HG02623 (cell line): ENCODE measurements around the gene JMJD8.

Experiments used
- ATAC-seq: cut with Tn5 transposase; IDR thresholded peaks from one replicate; pipeline ENCODE4 v1.9.1; 2021; ENCODE audit warnings: moderate library complexity; ENCODE audit not compliant: unreplicated experiment

Gene JMJD8, protein sequence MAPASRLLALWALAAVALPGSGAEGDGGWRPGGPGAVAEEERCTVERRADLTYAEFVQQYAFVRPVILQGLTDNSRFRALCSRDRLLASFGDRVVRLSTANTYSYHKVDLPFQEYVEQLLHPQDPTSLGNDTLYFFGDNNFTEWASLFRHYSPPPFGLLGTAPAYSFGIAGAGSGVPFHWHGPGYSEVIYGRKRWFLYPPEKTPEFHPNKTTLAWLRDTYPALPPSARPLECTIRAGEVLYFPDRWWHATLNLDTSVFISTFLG

DNA sequence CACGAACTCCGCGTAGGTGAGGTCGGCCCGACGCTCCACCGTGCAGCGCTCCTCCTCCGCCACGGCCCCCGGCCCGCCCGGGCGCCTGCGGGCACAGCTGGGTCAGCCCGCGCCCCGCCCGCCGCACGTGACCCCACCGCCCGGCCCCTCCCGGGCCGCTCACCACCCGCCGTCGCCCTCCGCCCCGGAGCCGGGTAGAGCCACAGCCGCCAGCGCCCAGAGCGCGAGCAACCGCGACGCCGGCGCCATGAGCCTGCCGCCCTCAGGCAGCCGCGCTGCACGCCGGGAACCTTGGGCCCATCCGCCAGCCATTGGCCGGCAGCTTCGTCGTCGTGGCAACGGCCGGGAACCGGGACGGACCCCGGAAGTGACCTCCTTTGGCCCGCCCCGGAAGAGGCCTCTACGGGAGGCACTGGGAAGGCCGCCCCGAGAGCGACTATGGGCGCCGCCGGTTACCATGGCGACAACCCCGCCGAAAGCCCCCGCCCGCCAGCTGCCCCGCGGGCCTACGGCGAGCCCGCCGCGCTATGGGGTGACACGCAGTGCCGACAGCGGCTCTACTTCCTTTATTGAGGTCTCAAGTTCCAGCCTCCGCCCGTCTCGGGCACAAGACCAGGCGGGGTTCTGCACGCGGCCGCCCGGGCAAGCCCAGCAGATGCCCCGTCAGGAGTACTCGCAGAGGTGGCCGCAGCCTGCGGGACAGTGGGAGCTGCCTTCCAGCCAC lies at the start of gene JMJD8:
JMJD8 (minus strand) TSS at position 264 of the 724 bp plus-strand sequence; CDS start at position 249, 15 bp downstream.
- ATAC-seq, result peak; percentile 64

DNA sequence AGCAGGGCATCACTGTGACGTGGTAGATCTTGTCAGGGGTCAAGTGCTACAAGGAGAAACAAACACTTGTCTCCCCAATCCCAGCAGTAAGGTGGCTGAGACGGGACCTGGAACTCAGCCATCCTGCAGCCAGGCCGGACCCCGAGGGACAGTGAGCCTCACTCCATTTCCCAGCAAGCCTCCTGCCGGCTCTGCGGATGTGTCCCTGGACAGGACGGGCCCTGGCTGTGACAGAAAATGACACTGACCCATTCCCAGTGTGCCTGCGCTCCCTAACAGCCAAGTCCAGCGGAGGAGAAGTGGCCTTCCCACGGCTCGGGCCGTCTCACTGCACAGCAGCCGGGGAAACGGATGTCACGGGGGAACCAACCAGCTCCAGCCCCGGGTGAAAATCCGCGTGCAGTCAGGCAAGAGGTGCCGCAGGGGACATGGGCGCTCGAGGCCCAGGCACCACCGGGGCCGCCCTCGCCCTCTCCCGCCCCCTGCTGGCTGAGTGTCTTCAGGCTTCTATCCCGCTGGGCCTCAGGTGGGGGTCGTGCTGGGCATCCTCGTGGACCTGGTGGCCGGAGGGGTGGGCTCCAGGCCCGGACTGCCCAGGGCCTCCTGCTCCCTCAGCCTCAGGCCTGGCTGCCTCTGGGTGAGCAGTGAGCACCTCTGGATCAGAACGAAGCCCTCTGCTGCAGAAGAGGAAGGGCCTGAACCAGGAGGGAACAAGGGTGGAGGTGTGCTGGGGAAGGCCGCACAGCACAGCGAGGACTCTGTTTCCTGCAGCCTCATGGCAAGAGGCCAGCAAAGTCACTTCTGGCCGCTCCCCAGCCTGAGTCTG lies 49.5 kb upstream of the JMJD8 start:
- ATAC-seq, result no peak

DNA sequence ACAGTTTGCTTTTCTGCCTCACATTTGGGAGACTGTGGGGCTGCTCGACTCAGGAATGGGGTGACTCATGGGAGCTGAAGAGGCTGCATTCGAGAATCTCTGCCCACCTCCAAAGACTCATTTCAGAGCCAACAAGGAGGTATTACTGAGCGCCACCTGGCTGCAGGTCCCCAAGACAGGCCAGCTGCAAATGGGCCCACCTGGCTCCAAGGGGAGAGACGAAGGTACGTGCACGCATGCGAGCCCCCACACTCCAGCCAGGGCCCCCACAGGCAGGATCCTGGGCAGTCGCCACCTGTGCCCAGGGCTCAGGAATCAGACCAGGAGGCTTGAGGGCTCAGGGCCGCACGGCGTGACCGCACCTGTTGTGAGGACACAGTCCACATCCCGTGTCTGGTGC lies 48.8 kb upstream of the JMJD8 start:
- no peak for ATAC-seq

DNA sequence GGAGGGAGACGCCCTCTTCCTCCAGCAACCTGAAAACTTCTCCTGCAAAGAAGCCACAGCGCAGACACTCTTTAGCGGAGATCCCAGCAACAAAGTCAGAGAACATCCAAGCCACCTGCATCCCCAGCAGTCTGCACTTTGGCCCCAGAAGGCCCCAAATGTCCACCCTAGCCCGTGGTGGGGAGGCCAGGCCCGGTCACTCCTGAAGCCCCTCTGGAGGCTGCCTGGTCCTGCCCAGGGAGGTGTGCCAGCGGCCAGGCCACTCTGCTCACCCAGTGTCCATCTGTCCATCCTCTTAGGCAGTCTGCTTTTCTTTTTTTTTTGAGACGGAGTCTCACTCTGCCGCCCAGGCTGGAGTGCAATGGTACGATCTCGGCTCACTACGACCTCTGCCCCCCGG lies 48.2 kb upstream of the JMJD8 start:
- no peak for ATAC-seq

DNA sequence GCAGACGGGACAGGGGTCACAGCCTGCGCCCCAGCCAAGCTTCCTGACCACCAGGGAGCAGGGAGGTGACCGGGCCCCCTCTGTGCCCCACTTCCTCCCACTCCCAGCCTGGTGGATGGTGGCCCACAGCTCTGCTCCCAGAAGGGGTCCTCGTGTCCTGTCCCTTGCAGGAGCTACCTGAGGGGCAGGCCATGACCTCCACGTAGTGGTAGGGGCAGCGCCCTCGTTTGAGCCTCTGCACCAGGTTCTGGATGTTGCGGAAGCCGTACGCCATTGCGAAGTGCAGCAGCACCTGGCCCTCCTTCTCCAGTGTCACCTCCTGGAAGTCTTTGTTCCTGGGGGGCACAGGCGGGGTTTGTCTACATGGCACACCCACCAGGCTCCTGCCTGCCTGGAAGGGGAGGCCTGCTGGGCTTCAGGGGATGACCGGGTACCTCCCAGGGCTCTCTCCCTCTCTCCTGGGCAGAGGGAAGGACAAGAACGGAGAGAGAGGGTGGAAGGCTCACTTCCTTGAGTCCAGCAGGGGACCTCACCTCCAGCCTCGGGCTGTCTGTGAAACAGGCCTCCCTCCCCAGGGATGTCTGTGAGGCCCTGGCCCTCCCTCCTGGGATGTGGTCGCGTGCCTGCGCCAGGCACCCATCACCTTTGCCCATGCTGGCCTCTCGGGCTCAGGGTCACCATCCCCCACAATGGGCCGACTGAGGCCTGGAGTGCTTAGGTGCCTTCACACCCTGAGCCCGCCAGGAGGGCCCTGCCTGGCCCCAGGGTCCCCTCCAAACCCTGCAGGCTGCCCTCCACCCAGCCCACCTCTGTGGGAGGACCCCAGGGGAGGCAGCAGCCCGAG lies 46.8 kb upstream of the JMJD8 start:
- ATAC-seq, result no peak

DNA sequence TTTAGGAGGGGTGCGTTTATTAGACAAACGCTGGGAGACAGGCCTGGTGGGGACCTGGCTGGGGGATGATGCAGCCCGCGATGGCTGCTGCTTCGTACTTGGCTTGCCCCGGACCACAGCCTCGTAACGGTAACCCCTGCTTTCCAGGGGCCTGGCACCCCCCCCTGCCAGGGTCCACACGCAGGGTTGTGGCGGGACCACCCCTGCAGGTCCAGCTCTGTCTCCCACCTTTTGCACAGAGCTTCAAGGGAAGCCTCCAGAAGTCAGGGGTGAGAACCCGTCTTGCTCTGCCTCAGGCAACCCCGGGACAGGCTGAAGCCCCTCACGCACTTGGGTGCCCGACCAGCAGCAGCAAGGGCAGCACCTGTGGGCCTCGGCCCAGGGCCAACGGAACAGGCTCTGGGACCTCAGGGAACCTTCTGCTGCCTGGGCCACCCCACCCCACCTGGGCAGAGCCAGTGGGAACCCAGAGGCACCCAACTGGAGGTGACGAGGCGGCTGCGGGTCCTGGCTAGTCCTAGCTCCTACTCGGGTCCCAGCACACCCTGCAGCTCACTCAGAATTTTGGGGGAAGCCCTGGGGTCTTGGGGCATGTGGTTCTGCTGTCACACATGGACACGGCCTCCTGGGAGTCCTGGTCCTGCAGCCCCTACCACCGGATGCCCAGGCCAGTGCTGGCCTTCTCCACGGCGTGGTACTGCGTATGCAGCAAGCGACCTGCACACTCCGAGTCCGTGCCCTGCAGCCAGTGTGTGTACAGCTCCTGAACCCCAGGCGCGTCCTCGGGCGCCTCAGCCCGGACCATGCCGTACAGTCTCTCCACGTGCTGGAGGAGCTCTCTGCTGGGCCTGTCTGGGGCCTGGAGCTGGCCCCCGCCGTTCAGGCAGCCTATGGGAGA lies 45.9 kb upstream of the JMJD8 start:
- no peak for ATAC-seq

DNA sequence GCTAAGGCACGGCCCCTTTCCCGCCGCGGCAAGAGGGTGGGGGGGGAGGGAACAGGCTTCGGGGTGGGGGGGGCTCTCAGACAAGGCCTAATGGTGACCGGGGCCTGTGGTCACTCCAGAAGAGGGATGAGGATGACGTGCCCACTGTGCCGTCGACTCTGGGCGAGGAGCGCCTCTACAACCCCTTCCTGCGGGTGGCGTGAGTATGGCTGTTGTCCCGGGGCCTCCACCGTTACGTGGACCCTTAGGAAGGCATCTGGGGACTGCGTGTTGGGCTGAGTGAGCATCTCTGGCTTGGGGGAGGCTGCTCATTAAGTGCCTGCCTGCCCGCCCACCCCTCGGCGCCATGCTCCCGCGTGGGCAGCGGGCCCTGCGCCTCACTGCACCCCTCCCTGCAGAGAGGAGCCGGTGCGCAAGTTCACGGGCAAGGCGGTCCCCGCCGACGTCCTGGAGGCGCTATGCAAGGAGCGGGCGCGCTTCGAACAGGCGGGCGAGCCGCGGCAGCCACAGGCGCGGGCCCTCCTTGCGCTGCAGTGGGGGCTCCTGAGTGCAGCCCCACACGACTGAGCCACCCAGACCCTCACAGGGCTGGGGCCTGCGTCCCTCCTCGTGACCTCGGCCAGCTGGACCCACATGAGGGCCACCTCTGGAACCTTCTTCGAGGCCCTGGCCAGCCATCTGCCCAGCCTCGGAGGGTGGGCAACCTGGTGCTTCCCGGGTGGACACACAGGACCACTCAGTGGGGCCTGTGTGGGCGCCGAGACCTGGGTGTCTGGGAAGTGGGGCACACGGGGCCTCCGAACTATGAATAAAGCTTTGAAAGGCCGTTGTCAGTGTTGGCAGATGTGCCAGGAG lies 45.0 kb upstream of the JMJD8 start:
- no peak for ATAC-seq

DNA sequence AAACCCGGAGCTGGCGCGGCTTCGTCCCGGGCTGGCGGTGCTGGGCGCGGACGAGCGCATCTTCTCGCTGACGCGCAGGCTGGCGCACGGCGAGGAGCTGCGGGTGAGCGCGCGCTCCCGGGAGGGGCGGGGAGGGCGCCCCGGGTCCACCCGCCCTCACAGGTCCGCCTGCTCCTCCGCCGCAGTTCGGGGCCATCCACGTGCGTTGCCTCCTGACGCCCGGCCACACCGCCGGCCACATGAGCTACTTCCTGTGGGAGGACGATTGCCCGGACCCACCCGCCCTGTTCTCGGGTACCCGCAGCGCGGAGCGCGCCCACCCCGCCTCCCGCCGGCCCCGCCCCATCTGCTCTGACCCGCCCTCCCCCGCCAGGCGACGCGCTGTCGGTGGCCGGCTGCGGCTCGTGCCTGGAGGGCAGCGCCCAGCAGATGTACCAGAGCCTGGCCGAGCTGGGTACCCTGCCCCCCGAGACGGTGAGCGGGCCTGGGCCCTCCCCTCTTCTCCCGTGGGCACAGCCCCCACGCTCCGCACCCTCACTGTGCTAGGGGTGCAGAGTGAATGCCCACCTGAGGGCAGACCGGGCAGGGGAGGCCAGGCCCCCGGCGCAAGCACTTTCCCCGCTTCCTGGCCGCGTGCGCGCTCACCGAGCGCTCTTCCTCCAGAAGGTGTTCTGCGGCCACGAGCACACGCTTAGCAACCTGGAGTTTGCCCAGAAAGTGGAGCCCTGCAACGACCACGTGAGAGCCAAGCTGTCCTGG lies 44.2 kb upstream of the JMJD8 start:
- ATAC-seq, result no peak

DNA sequence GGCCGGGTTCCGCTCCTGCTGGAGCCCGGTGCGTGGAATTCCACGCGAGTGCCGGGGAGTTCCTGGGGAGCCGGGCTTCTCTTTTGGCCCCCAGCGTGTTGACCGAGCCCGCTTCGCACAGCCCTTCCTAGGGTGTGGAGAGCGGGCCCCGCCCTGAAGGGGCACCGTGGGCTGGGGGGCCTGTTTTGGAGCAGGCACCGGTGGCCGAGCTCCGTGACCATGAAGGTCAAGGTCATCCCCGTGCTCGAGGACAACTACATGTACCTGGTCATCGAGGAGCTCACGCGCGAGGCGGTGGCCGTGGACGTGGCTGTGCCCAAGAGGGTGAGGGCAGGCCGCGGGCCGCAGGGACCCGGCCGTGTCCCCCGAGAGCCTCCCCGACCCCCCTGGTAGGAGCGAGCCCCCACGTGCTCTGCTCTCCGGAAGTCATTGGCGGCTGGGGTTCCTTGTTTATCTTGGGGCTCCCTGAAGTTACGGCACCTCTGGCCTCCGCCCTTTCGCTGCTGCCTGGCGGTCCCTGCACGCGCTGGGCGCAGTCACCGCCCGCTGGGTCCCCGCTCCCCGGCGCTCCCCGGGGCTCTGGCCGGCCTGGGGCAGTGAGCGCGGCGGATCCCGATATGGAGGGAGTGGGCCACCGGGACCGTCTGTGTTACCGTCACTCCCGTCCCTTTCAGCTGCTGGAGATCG lies 43.3 kb upstream of the JMJD8 start:
- ATAC-seq, result no peak

DNA sequence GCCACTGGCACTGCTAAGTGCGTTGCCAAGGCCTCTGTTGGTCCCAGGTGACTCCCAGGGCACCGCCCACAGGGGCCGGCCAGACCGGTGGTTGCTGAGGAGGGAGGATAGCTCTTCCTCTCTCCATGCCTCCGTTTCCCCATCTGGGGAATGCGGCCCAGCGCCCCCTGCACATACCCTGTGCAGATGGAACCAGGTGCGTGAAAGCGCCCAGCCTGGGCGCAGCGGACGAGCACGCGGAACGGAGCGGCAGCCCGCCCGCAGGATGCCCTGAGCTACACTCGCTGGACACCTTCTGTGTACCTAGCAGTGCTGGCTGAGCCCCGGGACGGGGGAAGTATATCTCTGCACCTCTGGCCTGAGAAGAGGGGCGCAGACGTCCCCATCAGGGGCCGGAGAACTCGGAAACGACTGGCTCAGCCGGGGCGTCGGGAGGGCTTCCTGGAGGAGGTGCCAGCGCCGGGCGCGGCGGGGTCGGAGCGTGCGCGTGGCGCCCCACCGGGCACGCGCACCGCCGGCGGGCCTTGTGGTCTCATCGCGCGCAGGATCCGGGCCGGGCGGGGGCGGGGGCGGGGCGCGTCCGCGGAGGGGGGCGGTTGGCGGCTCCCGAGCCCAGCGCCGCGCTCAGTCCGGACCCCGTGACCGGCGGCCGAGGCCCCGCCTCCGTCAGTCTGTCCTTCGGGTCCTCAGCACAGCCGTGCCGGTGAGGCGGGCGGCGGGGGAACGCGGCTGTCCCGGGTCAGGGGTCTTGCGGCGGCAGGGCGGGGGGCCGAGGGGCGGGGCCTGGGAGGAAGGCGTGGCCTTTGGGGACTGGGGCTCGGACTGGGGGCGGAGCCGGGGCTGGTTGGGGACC lies 42.5 kb upstream of the JMJD8 start, which contains the start of the genes CCDC78 and HAGHL:
CCDC78 (minus strand) TSS at position 6 of the 853 bp plus-strand sequence. CDS start 76 bp downstream, outside the sequence.
HAGHL (plus strand) TSS at position 669 of the 853 bp plus-strand sequence. CDS start 404 bp downstream, outside the sequence.
- no peak for ATAC-seq

DNA sequence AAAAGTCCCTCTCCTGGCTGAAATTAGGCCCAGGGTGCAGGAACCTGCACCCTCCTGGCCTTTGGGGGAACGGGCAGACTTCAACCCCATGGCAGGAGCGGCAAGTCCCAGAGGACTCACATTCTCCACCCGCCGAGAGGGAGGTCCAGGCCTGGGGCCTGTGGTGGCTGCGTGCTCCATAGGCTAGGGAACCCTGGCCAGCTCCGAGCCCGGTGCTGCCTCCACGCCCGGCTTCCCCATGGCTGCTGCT lies 42.0 kb upstream of the JMJD8 start:
- no peak for ATAC-seq

DNA sequence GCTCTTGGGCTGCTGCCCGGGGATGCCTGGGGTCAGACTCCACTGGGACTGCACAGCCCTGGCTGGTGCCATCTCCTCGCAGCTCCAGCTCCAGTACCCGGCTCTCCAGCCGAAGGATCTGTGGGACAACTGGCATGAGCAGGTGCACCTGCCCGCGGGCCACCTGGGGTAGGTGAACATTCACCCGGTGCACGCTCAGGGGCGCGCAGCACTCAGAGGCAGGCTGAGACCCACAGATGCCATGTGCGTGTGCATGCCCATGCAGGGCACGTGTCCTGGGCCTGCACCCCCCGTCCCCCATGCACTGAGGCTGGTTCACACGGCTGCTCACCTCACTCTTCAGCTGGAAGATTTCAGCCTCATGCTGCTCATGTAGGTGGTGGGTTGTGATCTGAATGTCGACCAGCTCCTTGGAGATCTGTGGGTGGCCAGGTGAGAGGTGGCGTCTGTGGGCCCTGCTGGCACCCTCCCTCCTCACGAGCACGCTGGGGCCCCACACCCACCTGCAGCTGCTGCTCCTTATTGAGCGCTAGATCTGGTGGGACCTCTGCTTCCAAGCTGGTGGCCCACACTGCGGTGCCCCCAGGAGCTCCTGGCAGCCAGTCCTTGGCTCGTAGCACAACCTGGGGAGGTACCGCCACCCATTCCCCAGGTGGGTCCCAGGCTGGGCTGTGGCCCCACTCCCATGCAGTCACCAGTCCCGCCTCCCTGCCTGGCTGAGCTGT lies 41.5 kb upstream of the JMJD8 start:
- ATAC-seq, result no peak

DNA sequence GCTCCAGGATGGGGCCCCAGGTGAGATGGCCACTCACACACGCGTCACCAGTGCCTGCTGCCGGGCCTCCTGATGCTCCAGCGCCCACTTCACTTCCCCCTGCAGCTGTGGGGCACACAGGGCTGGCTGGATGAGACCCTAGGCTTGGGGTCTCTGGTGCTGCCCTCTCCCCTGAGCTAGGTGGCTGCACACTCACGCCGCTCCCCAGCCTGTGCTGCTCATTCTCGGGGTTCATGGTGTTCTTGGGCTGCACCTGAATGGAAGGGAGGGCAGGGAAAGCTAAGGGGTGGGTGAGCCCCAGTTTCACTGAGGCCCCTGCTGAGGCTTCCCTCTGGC lies 40.9 kb upstream of the JMJD8 start:
- ATAC-seq, result no peak

DNA sequence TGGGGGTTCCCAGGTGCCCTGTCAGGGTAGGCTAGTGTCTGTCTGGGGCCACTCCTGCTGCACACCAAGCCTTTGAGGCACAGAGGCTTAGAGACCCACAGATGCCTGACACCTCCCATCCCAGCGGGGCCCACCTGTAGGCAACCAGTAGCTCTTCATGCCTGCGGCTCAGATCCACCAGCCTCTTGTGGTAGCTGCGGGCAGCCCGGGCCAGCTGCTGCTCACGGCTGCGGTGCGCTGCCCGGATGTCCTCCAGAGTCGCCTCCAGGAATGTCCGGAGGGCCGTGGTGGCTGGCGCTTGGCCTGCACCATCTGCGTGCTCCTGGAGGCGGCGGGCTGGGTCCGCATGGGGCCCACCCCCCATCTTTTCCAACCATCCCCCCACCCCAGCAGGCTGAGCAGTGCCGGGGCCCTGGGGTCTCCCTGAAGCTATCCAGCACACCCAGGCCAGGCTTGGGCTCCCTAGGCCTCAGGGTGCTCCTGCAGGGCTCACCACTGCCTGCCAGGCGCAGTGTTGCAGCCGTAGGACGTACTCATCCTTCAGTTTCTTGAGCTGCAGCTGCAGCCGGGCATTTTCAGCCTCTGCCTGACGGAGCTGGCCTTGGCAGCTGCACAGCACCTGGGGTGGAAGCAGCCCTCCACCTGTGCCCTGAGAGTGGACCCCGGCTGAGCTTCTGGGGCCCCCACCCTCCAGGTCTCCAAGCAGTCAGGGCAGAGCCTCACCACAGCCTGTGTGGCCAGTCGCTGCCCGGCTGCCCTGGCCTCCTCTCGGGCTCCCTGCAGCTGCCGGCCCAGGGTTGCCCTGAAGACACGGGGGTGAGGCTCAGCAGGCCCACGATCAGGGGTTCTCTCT lies 40.3 kb upstream of the JMJD8 start:
- ATAC-seq, result no peak

DNA sequence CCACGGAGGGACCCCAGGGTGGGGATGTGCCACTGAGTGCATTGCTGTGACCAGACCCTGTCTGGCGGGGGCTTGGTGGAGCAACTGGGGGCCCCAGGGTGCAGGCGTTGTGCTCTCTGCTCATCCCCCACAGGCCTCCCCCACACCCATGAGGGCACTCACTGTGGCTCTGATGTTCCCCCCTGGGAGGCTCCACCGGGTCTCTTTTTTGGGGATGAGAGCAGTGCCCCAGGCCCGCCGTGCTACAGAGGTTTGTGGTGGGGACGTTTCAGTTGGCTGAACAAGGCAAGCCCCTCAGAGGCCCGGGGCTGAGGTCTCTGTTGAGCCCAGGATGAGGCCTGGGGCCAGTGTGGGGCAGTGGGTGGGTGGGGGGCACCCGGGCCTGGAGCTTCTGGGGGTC lies 39.6 kb upstream of the JMJD8 start:
- ATAC-seq, result no peak
